H1 (cell line): ENCODE results near the gene SERINC5. TPM values are rescaled to one million over a fixed set of nuclear protein-coding genes. Genes with fewer than 3 reads are reported as not detected.

Source experiments
- CTCF ChIA-PET: fragments of 300-600 bp; sonication (Branson Sonifier 250); formaldehyde crosslinking; loops from one replicate; lab custom pipeline; 2021; ENCODE audit not compliant: partially characterized antibody; lab: Charles Lee
- POLR2A ChIA-PET: fragments of 300-600 bp; sonication (Branson Sonifier 250); formaldehyde crosslinking; loops from one replicate; lab custom pipeline; 2021; ENCODE audit warnings: inconsistent platforms; ENCODE audit not compliant: partially characterized antibody; lab: Charles Lee
- DNase-seq, 2 experiments: peaks; one replicate each; pipeline versions ENCODE4 v3.0.0 to v3.0.0-alpha.2; 2010 to 2022; ENCODE audit warnings: low spot score in 2 of 2, low read depth in 1 of 2, mixed read lengths in 1 of 2
- FAIRE-seq: peaks from 2 replicates; lab custom pipeline; 2011; peaks lifted over from hg19 to GRCh38; lab: Jason Lieb, UNC
- H2AFZ ChIP-seq: 2 replicates; pipeline ENCODE4 v1.8.1; 2012; ENCODE audit warnings: low read length, inconsistent platforms
- H2AK5ac ChIP-seq: 2 replicates; pipeline ENCODE4 v1.6.1; 2013; ENCODE audit warnings: low read depth, low read length
- H2BK120ac ChIP-seq: replicated peaks from 2 replicates; pipeline ENCODE3; 2013; ENCODE audit warnings: low read depth, low read length, inconsistent platforms
- H2BK12ac ChIP-seq: 2 replicates; pipeline ENCODE4 v1.6.1; 2013; ENCODE audit warnings: low read depth, low read length
- H2BK15ac ChIP-seq: 2 replicates; pipeline ENCODE4 v1.6.1; 2013; ENCODE audit warnings: low read length
- H2BK20ac ChIP-seq: 2 replicates; pipeline ENCODE4 v1.6.1; 2013; ENCODE audit warnings: low read length
- H2BK5ac ChIP-seq: 2 replicates; pipeline ENCODE4 v1.6.1; 2013; ENCODE audit warnings: low read depth, low read length
- H3K14ac ChIP-seq: 2 replicates; pipeline ENCODE4 v1.6.1; 2013; ENCODE audit warnings: inconsistent platforms; ENCODE audit not compliant: insufficient read length
- H3K18ac ChIP-seq: 2 replicates; pipeline ENCODE4 v1.6.1; 2013; ENCODE audit warnings: low read length; ENCODE audit errors: extremely low read depth
- H3K23ac ChIP-seq: 2 replicates; pipeline ENCODE4 v1.6.1; 2013; ENCODE audit warnings: inconsistent platforms; ENCODE audit not compliant: insufficient read length
- H3K23me2 ChIP-seq: 2 replicates; pipeline ENCODE4 v1.6.1; 2013; ENCODE audit warnings: low read depth, low read length
- H3K27ac ChIP-seq: 2 replicates; pipeline ENCODE4 v1.6.1; 2011; ENCODE audit warnings: low read depth, low read length, inconsistent platforms
- H3K27me3 ChIP-seq, 4 experiments: replicated peaks in 1 of 4; 1 replicate in 1 of 4; 2 replicates in 3 of 4; pipeline versions ENCODE4 v1.6.1 to v1.8.1; 2011 to 2013; ENCODE audit warnings: low read length in 3 of 4, mild to moderate bottlenecking in 3 of 4, inconsistent platforms in 2 of 4, mixed read lengths in 2 of 4, moderate library complexity in 1 of 4; ENCODE audit not compliant: control insufficient read depth in 3 of 4, insufficient read depth in 3 of 4; ENCODE audit errors: extremely low read depth in 1 of 4
- H3K36me3 ChIP-seq, 4 experiments: 2 replicates each; pipeline versions ENCODE4 v1.6.1 to v1.8.1; 2011 to 2013; ENCODE audit warnings: mild to moderate bottlenecking in 4 of 4, low read length in 3 of 4, moderate library complexity in 2 of 4, control low read depth in 1 of 4, inconsistent platforms in 1 of 4; ENCODE audit not compliant: insufficient read depth in 4 of 4, control insufficient read depth in 2 of 4
- H3K4ac ChIP-seq: replicated peaks from 2 replicates; pipeline ENCODE3; 2013; ENCODE audit warnings: low read length, low read depth, mixed read lengths, inconsistent platforms; ENCODE audit not compliant: insufficient read length
- H3K4me1 ChIP-seq, 4 experiments: replicated peaks in 1 of 4; 1 replicate in 1 of 4; 2 replicates in 3 of 4; pipeline versions ENCODE4 v1.6.1 to v1.8.1; 2011 to 2013; ENCODE audit warnings: low read length in 3 of 4, inconsistent platforms in 2 of 4, mixed read lengths in 1 of 4; ENCODE audit not compliant: insufficient read depth in 4 of 4, control insufficient read depth in 3 of 4
- H3K4me2 ChIP-seq, 2 experiments: 2 replicates each; pipeline versions ENCODE4 v1.6.1 to v1.8.1; 2011 to 2013; ENCODE audit warnings: low read depth in 2 of 2, low read length in 2 of 2, control low read depth in 1 of 2, inconsistent platforms in 1 of 2, mild to moderate bottlenecking in 1 of 2; ENCODE audit not compliant: insufficient read depth in 1 of 2
- H3K4me3 ChIP-seq, 4 experiments: fragments of 200-600, 300-600 bp in 1 of 4; sonication (generic), shearing (Covaris generic), sonication (Bioruptor Twin) in 1 of 4; 2 replicates each; pipeline versions ENCODE4 v1.5.1 to v1.8.1; 2011 to 2016; ENCODE audit warnings: low read length in 4 of 4, low read depth in 3 of 4, control low read depth in 2 of 4, inconsistent platforms in 2 of 4, mild to moderate bottlenecking in 2 of 4, mixed read lengths in 1 of 4, moderate library complexity in 1 of 4; ENCODE audit not compliant: insufficient read depth in 2 of 4; ENCODE audit errors: extremely low read depth in 1 of 4
- H3K56ac ChIP-seq: replicated peaks from 2 replicates; pipeline ENCODE3; 2013; ENCODE audit warnings: low read depth, mild to moderate bottlenecking, mixed read lengths, low read length, inconsistent platforms; ENCODE audit not compliant: insufficient read length
- H3K79me1 ChIP-seq: 2 replicates; pipeline ENCODE4 v1.6.1; 2013; ENCODE audit warnings: low read depth, low read length, control low read depth
- H3K79me2 ChIP-seq, 2 experiments: 2 replicates each; pipeline versions ENCODE4 v1.6.1 to v1.8.1; 2012 to 2013; ENCODE audit warnings: low read length in 2 of 2, mild to moderate bottlenecking in 2 of 2, inconsistent platforms in 1 of 2; ENCODE audit not compliant: insufficient read depth in 2 of 2, control insufficient read depth in 1 of 2
- H3K9ac ChIP-seq, 4 experiments: replicated peaks in 1 of 4; 1 replicate in 1 of 4; 2 replicates in 3 of 4; pipeline versions ENCODE4 v1.6.1 to v1.8.1; 2011 to 2013; ENCODE audit warnings: low read depth in 3 of 4, low read length in 3 of 4, control low read depth in 2 of 4, mild to moderate bottlenecking in 2 of 4, moderate library complexity in 2 of 4, inconsistent platforms in 1 of 4; ENCODE audit errors: extremely low read depth in 1 of 4
- H3K9me3 ChIP-seq, 2 experiments: 2 replicates each; pipeline versions ENCODE4 v1.6.1 to v1.8.1; 2012 to 2013; ENCODE audit warnings: mild to moderate bottlenecking in 2 of 2, moderate library complexity in 2 of 2, control low read depth in 1 of 2, inconsistent platforms in 1 of 2, low read depth in 1 of 2, low read length in 1 of 2, mixed read lengths in 1 of 2; ENCODE audit not compliant: insufficient read depth in 2 of 2
- H4K20me1 ChIP-seq, 2 experiments: replicated peaks in 1 of 2; 2 replicates each; pipeline versions ENCODE3 to v1.8.1; 2011 to 2013; ENCODE audit warnings: inconsistent platforms in 2 of 2, low read length in 2 of 2, mild to moderate bottlenecking in 1 of 2; ENCODE audit not compliant: insufficient read depth in 2 of 2, control insufficient read depth in 1 of 2
- H4K5ac ChIP-seq: 2 replicates; pipeline ENCODE4 v1.6.1; 2013; ENCODE audit warnings: low read length, low read depth, mixed read lengths, inconsistent platforms; ENCODE audit not compliant: insufficient read length
- H4K8ac ChIP-seq: 2 replicates; pipeline ENCODE4 v1.8.0; 2013; ENCODE audit warnings: mild to moderate bottlenecking, moderate library complexity, low read length, inconsistent platforms; ENCODE audit not compliant: insufficient read depth; ENCODE audit errors: extremely low read depth
- H4K91ac ChIP-seq: replicated peaks from 2 replicates; pipeline ENCODE3; 2013; ENCODE audit warnings: low read length, mixed read lengths, inconsistent platforms; ENCODE audit not compliant: insufficient read length
- CBX5 ChIP-seq: fragments of 300-800, 300-1000 bp; sonication (generic); IDR thresholded peaks from 2 replicates; pipeline ENCODE4 v1.7.1; 2016; ENCODE audit warnings: antibody characterized with exemption, low read length, low read depth
- CEBPB ChIP-seq: IDR thresholded peaks from 2 replicates; pipeline ENCODE4 v1.6.1; 2012; ENCODE audit warnings: low read depth, low read length
- CREB1 ChIP-seq: IDR thresholded peaks from 2 replicates; pipeline ENCODE4 v1.6.1; 2012; ENCODE audit warnings: inconsistent platforms
- EGR1 ChIP-seq: IDR thresholded peaks from 2 replicates; pipeline ENCODE4 v1.6.1; 2011; ENCODE audit warnings: low read depth, low read length, borderline replicate concordance
- EZH2 ChIP-seq: fragments of 200-600 bp; sonication (generic); IDR thresholded peaks from 2 replicates; pipeline ENCODE4 v1.7.1; 2012; ENCODE audit warnings: low read depth, mild to moderate bottlenecking, moderate library complexity, low read length, inconsistent platforms; ENCODE audit not compliant: severe bottlenecking
- GTF2F1 ChIP-seq: IDR thresholded peaks from 2 replicates; pipeline ENCODE4 v1.6.1; 2012; ENCODE audit warnings: low read depth, low read length, improper control_type of control experiment, borderline replicate concordance
- HDAC2 ChIP-seq, 2 experiments: fragments of 300-600 bp in 1 of 2; sonication (generic) in 1 of 2; IDR thresholded peaks; 2 replicates each; pipeline ENCODE4 v1.6.1; 2011 to 2012; ENCODE audit warnings: low read depth in 2 of 2, low read length in 2 of 2, mild to moderate bottlenecking in 2 of 2, moderate library complexity in 2 of 2, borderline replicate concordance in 1 of 2, inconsistent platforms in 1 of 2
- JUN ChIP-seq: IDR thresholded peaks from 2 replicates; pipeline ENCODE4 v1.6.1; 2011; ENCODE audit warnings: low read depth, mild to moderate bottlenecking, improper control_type of control experiment, low read length
- MAFK ChIP-seq: IDR thresholded peaks from 2 replicates; pipeline ENCODE4 v1.6.1; 2012; ENCODE audit warnings: low read depth, mild to moderate bottlenecking, improper control_type of control experiment, low read length
- POLR2A ChIP-seq, 2 experiments: IDR thresholded peaks; 1 replicate in 1 of 2; 2 replicates in 1 of 2; pipeline ENCODE4 v1.6.1; 2011; ENCODE audit warnings: low read depth in 2 of 2, low read length in 2 of 2, mild to moderate bottlenecking in 2 of 2; ENCODE audit errors: control extremely low read depth in 1 of 2
- POU5F1 ChIP-seq: IDR thresholded peaks from 2 replicates; pipeline ENCODE4 v1.6.1; 2011; ENCODE audit warnings: low read depth, mild to moderate bottlenecking, low read length, moderate library complexity
- RBBP5 ChIP-seq: IDR thresholded peaks from 2 replicates; pipeline ENCODE4 v1.7.1; 2012; ENCODE audit warnings: low read depth, mild to moderate bottlenecking, inconsistent platforms, low read length, moderate library complexity, borderline replicate concordance
- SIX5 ChIP-seq: IDR thresholded peaks from 2 replicates; pipeline ENCODE4 v1.6.1; 2011; ENCODE audit warnings: mild to moderate bottlenecking, low read depth, low read length
- SRF ChIP-seq: IDR thresholded peaks from 2 replicates; pipeline ENCODE4 v1.6.1; 2011; ENCODE audit warnings: mild to moderate bottlenecking, low read depth, low read length, moderate library complexity
- WGBS, 2 experiments: shearing (Covaris generic) in 1 of 2; methylation state at CpG; one replicate each; pipeline versions ENCODE4 v1.1.6 to v1.1.7; 2013 to 2015; ENCODE audit warnings: low lambda C conversion rate in 2 of 2, mixed read lengths in 2 of 2, inconsistent platforms in 1 of 2, low coverage in 1 of 2, missing lambda C conversion rate in 1 of 2; ENCODE audit not compliant: insufficient replicate concordance in 2 of 2, insufficient coverage in 1 of 2, insufficient read length in 1 of 2; ENCODE audit errors: extremely low coverage in 1 of 2, missing lambda C conversion rate in 1 of 2; 5-methylcytosine and 5-hydroxymethylcytosine counted together
- polyA plus RNA-seq, 7 experiments: library from polyadenylated mRNA; depleted of rRNA in 3 of 7; stranded (reverse) in 5 of 7; unstranded in 2 of 7; fragments of >200 nt in 5 of 7; fragments of 200-250 nt in 2 of 7; gene quantifications; 1 replicate in 5 of 7; 2 replicates in 1 of 7; 4 replicates in 1 of 7; pipeline versions ENCODE4 v1.2.1 to v1.2.3, GENCODE V29; 2011 to 2013; ENCODE audit warnings: missing spikeins in 2 of 7, mixed read lengths in 2 of 7
- total RNA-seq: library from RNA; stranded (reverse); fragmentation: NEBNext Ultra II Directional; extraction: Animal tissue kit (Norgen Biotek cat#: 25700); gene quantifications from 2 replicates; pipeline ENCODE4 v1.2.1, GENCODE V29; 2021
- TF ChIP-seq, protein P1 (sequence below): IDR thresholded peaks from 2 replicates; pipeline ENCODE4 v1.6.1; 2012; ENCODE audit warnings: inconsistent platforms

SERINC5 gene
- total and polyA plus RNA-seq, 2 of the 8 experiments (the other 6 are each of a cell fraction or from before 2014, with no cell fraction given) = 32.2 to 149 TPM

DNA sequence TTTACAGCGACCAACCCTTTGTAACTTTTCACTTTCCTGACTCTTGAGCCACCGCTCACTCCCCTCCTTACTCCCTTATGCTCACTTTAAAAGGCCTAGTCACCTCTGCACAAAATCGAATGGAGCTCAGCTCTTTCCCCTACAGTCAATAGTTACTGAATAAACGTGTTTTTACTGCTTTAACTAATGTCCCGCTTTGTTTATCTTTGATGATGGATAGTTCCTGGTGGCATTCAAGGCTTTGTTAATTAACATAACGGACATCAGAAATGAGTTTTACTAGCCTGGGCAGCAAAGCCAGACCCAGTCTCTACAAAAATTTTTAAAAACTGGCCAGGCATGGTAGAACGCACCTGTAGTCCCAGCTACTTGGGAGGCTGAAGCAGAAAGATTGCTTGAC, 5.0 kb downstream of the SERINC5 start:
- Histone ChIP-seq H2BK120ac (no peak overlapping the region), H2BK20ac (no peak overlapping the region), H3K23me2 (peaks cover 14% of the 10 kb centered on the region), H4K5ac (no peak overlapping the region), H4K8ac (no peak overlapping the region), H3K27ac (no peak overlapping the region), H3K56ac (no peak overlapping the region), H4K91ac (no peak overlapping the region), H3K23ac (no peak overlapping the region), H3K4me3 (no peak overlapping the region), H3K36me3 (peaks cover 0 to 4% (median 0%) of the 10 kb centered on the region in 4 experiments; a peak in 1 of 8 replicates), H3K9ac (no peak overlapping the region), H2BK12ac (no peak overlapping the region), H2AK5ac (no peak overlapping the region), H3K4me1 (peaks cover 11 to 42% (median 37%) of the 10 kb centered on the region in 4 experiments), H3K4ac (no peak overlapping the region), H3K14ac (no peak overlapping the region), H3K18ac (peak overlapping the region; percentile 33; the same call in 1 of the 2 replicates), H3K79me2 (peaks cover 52 to 97% of the 10 kb centered on the region in 2 experiments), H3K4me2 (peak overlapping the region in 1 of 2 experiments; percentile 21; a peak in 1 of 4 replicates), H2AFZ (no peak overlapping the region), H3K27me3 (no peaks in the 10 kb centered on the region), H4K20me1 (peaks cover 12 to 31% of the 10 kb centered on the region in 2 experiments), H2BK5ac (no peak overlapping the region), H2BK15ac (no peak overlapping the region), H3K9me3 (no peaks in the 10 kb centered on the region), H3K79me1 (peaks cover 10% of the 10 kb centered on the region; the same call in 1 of the 2 replicates)
- no peak for FAIRE-seq
- ChIA-PET CTCF (interaction anchor here (0.6 to 1.6 kb wide), 3 partner anchors 24 to 159 kb away, joined by 3 to 5 read pairs (median 5); no protein-coding TSS in a partner anchor), POLR2A (interaction anchor here (0.6 to 1.5 kb wide), 8 partner anchors 10 to 67 kb away, joined by 3 to 4 read pairs (median 4); no protein-coding TSS in a partner anchor)
- WGBS, 2 experiments = 72% methylated on average over 7 of the region's 7 CpGs; no CpG with 5 or more reads in 1 of the 2 experiments
- DNase-seq = no peak
- TF ChIP-seq CBX5 (no peak), CEBPB (no peak), EZH2 (no peak), HDAC2 (IDR thresholded peaks at IDR 0.05; ENCODE audit: borderline replicate concordance in 1 of 2, low read depth in 2 of 2, low read length in 2 of 2) (no peak), RBBP5 (no peak), MAFK (no peak), POU5F1 (no peak), CREB1 (no peak), SIX5 (no peak), JUN (no peak), GTF2F1 (no peak), SRF (no peak), EGR1 (no peak), POLR2A (IDR thresholded peaks at IDR 0.05; ENCODE audit: control extremely low read depth in 1 of 2, low read depth in 2 of 2, low read length in 2 of 2) (no peak)
- TF ChIP-seq, protein P1, sequence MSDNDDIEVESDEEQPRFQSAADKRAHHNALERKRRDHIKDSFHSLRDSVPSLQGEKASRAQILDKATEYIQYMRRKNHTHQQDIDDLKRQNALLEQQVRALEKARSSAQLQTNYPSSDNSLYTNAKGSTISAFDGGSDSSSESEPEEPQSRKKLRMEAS = no peak
